Cardiac atrium fibroblast (primary cell): ENCODE data around the gene MARVELD3. TPM values are rescaled to one million over a fixed set of nuclear protein-coding genes. Genes with fewer than 3 reads are reported as not detected.

Experiments used
- total RNA-seq: library from RNA; depleted of rRNA; stranded (reverse); fragments of >200 nt; gene quantifications from 2 replicates; pipeline ENCODE4 v1.2.3, GENCODE V29; 2015

The MARVELD3 gene, protein sequence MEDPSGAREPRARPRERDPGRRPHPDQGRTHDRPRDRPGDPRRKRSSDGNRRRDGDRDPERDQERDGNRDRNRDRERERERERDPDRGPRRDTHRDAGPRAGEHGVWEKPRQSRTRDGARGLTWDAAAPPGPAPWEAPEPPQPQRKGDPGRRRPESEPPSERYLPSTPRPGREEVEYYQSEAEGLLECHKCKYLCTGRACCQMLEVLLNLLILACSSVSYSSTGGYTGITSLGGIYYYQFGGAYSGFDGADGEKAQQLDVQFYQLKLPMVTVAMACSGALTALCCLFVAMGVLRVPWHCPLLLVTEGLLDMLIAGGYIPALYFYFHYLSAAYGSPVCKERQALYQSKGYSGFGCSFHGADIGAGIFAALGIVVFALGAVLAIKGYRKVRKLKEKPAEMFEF
- total RNA-seq, result not detected in 2 replicates

DNA sequence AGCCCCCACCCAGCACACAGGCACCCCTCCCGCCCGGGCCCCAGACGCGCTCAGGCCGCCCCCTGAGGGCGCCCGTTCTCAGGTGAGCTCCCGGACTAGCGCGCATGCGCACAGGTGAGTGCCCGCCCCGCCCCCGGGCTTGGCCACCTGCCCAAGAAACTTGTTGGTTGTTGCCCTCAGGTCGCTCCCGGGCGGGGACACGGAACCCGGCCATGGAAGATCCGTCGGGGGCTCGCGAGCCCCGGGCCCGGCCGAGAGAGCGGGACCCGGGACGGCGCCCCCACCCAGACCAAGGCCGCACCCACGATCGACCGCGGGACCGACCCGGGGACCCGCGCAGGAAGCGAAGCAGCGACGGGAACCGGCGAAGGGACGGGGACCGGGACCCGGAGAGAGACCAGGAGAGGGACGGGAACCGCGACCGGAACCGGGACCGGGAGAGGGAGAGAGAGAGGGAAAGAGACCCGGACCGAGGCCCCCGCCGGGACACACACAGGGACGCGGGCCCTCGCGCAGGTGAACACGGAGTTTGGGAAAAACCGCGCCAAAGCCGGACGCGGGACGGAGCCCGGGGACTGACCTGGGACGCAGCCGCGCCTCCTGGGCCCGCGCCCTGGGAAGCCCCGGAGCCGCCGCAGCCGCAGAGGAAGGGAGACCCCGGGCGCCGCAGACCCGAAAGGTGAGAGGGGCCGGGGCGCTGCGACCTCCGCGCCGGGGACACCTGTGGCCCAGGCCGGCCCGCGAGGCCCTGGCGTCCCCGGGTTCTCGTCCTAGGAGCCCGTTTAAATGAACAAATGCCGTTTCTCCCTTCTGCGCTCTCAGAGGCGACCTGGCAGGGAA lies at the start of gene MARVELD3:
Gene MARVELD3 (plus strand): TSS at position 167 of the 840 bp plus-strand sequence. CDS start 46 bp downstream, at position 213.

DNA sequence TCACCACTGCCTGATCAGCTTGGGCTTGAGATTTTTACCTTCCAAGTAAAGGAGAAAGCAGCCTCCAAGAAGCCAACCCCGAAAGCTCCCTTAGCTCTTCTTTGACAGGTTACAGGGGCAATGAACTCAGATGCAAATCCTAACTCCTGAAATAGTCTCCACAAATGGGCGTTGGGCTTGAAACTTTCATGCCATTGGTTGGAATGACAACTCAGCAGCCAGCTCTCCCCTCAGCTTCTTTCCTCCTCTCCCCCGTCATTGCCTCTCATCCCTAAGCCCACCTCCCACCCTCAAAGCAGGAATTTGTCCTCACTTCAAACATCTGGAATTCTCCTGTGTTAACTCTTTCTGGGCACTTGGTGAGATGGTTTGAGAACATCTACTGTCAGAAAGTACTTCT lies 49.0 kb upstream of the MARVELD3 start, which contains the start of gene TAT:
Gene TAT (minus strand): TSS at position 122 of the 400 bp plus-strand sequence. CDS start 677 bp downstream, outside the sequence.

Other genes starting within 250 kb of the MARVELD3 start
- gene TLE7, start 184.1 kb upstream of the MARVELD3 start, total RNA-seq, result not detected in 2 replicates
- 4.2 and 4.5 TPM in 2 replicates for gene ZNF23, start 163.9 kb upstream of the MARVELD3 start, total RNA-seq
- 0.16 and 1.6 TPM in 2 replicates for gene ZNF19, start 136.9 kb upstream of the MARVELD3 start, total RNA-seq
- gene CHST4, start 99.8 kb upstream of the MARVELD3 start, total RNA-seq, result not detected in 2 replicates
- gene TAT, start 49.1 kb upstream of the MARVELD3 start, total RNA-seq, result not detected in 2 replicates
- 3.4 and 3.6 TPM in 2 replicates for gene PHLPP2, start 98.5 kb downstream of the MARVELD3 start, total RNA-seq
- 32.9 and 43.4 TPM in 2 replicates for gene AP1G1, start 182.7 kb downstream of the MARVELD3 start, total RNA-seq
- gene ATXN1L, start 219.8 kb downstream of the MARVELD3 start, total RNA-seq, result 11.2 and 11.5 TPM in 2 replicates